LNCaP clone FGC (cell line): Measurements from ENCODE around the gene FOCAD.

Source experiments
- DNase-seq: peaks from one replicate; pipeline ENCODE4 v3.0.0-alpha.2; 2011; ENCODE audit warnings: low read depth
- H3K4me3 ChIP-seq: 2 replicates; pipeline ENCODE4 v1.5.1; 2011; ENCODE audit warnings: mild to moderate bottlenecking, low read depth, low read length, control low read depth
- TF ChIP-seq, protein P1 (sequence below): IDR thresholded peaks from 2 replicates; pipeline ENCODE4 v1.5.1; 2012; ENCODE audit warnings: mild to moderate bottlenecking; ENCODE audit not compliant: control insufficient read depth, insufficient read depth; ENCODE audit errors: extremely low read depth

FOCAD gene

DNA sequence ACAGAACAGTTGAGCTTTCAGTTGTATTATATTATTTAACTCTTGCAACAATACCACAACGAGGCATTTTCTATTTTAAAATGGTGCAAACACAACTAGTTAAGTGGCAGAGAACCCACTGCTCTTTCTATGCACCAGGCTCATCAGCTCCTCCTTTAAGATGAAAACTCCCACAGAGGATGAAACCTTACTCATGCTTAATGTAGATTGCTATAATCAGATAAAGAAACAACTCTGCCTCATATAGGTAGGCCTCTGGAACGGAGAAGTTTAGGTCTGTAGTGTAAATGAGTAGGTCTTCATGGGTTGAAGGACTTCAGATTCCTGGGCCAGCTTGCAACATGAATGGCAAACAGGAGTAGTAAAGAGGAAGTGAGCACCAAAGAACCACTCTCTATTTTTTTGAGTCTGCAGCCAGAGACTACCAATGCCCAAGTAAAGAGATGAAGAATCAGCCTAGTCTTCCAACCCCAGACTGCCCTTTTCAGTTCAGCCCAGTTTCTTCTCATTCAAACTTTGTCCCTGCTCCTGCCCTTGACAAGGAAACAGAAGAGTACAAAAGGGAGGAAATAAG is 313.5 kb downstream of the FOCAD start:
- DNase-seq = no peak
- no peak overlapping the region for H3K4me3 ChIP-seq
- TF ChIP-seq, protein P1, sequence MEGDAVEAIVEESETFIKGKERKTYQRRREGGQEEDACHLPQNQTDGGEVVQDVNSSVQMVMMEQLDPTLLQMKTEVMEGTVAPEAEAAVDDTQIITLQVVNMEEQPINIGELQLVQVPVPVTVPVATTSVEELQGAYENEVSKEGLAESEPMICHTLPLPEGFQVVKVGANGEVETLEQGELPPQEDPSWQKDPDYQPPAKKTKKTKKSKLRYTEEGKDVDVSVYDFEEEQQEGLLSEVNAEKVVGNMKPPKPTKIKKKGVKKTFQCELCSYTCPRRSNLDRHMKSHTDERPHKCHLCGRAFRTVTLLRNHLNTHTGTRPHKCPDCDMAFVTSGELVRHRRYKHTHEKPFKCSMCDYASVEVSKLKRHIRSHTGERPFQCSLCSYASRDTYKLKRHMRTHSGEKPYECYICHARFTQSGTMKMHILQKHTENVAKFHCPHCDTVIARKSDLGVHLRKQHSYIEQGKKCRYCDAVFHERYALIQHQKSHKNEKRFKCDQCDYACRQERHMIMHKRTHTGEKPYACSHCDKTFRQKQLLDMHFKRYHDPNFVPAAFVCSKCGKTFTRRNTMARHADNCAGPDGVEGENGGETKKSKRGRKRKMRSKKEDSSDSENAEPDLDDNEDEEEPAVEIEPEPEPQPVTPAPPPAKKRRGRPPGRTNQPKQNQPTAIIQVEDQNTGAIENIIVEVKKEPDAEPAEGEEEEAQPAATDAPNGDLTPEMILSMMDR = no peak

DNA sequence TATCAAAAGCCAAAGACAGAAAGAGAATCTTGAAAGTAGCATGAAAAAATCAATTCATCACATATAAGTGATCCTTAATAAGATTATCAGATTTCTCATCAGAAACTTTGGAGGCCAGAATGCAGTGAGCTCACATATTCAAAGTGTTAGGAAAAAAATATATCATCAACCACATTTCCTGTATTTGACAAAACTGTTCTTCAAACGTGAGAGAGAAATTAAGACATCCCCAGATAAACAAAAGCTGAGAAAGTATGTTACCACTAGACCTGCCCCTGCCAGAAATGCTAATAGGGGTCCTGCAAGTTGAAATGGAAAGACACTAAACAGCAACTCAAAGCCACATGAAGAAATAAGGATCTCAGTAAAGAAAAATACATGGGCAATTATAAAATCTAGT is 317.5 kb downstream of the FOCAD start:
- H3K4me3 ChIP-seq = no peak overlapping the region
- TF ChIP-seq, protein P1 = no peak
- DNase-seq = no peak

DNA sequence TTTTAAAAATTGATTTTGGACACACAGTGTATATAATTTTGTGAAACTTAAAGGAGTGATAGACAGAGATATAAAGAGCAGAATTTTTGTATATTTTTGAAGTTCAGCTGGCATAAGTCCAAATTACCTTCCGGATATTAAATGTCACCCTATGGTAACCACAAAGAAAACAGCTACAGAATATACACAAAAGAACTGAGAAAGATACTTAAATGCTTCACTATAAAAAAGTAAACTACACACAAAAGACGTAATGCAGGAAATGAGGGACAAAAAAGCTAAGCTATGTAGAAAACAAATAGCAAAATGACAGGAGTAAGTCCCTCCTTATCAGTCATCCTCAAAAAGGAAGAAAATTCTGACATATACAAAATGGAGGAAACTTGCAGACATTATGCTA is 318.0 kb downstream of the FOCAD start:
- H3K4me3 ChIP-seq = no peak overlapping the region
- DNase-seq = no peak
- TF ChIP-seq, protein P1 = no peak

DNA sequence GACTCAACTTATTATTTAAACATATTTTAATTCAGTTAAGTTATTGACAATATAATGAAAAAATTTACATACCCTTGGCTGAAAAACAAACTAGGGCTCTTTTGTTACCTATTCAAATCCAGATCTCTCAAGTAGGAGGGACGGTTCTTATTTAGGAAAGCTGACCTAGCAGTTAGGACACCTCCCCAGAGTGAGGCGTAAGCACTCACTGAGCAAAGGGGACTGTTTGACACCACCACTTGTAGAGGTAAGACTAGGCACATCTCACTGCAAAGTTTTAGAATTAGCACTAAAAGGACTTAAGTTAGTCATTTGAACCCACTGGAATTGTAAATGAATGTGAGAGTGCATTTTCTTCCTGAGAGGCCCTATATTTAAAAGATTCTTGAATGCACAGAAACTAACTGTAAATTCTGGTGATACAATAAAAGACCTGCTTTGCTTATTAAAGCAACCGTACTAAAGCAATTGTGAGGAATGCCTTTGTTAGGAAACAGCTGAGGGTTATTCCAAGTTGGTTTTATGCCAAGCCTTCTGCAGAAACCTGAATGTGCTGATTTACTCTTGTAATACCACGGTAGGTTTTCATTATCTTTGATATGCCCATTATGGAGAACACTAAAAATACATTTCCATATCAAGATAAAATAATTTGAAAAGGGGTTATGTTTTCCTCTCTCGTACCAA is 331.2 kb downstream of the FOCAD start:
- no peak overlapping the region for H3K4me3 ChIP-seq
- TF ChIP-seq, protein P1 = no peak
- DNase-seq = no peak

DNA sequence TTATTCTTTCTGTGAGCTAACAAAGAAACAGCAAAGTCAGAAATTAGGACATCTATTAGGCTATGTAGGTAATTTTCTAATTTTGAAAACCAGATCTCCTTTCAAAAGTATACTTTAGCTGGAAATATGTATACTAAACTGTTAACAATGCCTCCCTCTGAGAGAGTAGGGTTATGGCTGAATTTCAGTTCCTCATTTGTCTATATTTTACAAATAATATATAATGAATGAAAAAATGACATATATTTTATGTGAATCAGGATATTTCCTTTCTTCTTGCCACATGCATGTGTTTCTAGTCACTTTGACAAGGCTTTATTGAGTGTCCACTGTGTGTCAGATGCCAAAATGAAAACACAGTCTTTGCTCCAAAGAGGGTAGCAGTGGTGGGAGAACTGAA is 331.9 kb downstream of the FOCAD start:
- no peak for DNase-seq
- TF ChIP-seq, protein P1 = no peak
- no peak overlapping the region for H3K4me3 ChIP-seq

DNA sequence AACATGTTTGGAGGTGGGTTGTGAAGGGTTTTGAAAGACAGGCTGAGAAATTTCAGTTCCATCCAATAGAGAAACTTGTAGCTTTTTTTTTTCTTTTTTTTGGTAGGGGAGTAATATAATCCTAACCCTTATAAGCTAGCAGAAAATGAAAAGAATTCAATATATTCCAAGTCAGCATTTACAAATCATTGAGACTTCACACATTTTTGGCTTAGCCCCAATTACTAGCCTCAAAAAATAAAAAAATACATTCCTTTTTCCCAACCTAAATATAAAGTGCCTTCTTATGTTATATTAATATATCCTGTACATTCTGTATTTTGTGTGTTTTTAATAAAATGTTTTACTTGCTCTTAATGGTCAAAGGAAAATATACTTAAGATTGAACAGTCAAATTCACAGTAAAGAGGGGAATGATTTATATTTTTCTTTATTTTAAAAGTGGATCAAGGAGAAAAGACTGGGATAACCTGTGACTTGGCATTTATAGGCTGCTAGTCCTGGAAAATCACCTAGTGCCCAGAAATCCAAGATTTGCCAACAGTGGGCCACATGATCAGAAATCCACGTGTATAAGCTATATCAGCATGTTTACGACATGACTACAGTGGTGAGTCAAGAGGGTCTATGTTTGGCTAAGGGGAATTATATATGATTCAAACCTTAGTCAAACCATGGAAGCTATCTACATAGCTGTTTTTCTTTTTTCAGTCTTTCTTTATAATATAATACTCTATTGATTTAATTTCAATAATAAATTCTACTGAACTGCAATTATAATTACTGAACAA is 332.8 kb downstream of the FOCAD start:
- TF ChIP-seq, protein P1 = no peak
- no peak overlapping the region for H3K4me3 ChIP-seq
- no peak for DNase-seq
